Stimulated activated CD8-positive, alpha-beta memory T cell treated with anti-CD3 and anti-CD28 coated beads, Interleukin-12 subunit alpha, Interleukin-12 subunit beta, amount 100 ng/mL, for 4 hours (primary cell): ENCODE data around the gene GRID2.

ENCODE experiments used
- DNase-seq: peaks from one replicate; pipeline ENCODE4 v3.0.0-alpha.2; 2020; ENCODE audit warnings: low read depth

The GRID2 gene

GRCh38 chr4:92528541-92528940 lies 224.8 kb downstream of the GRID2 start:
- no peak for DNase-seq

- DNase-seq = no peak
These were observed 225.7 kb downstream of the GRID2 start for GRCh38 chr4:92529510-92529909.

- DNase-seq = no peak
These were observed 231.8 kb downstream of the GRID2 start for GRCh38 chr4:92535599-92535998.

- DNase-seq = no peak
These were observed 247.8 kb downstream of the GRID2 start for GRCh38 chr4:92551616-92552015.

- no peak for DNase-seq
These were observed 262.5 kb downstream of the GRID2 start for GRCh38 chr4:92566269-92566668.

GRCh38 chr4:92580816-92581215 lies 277.1 kb downstream of the GRID2 start:
- DNase-seq = no peak

GRCh38 chr4:92599044-92599443 lies 295.3 kb downstream of the GRID2 start:
- no peak for DNase-seq

- no peak for DNase-seq
These were observed 296.9 kb downstream of the GRID2 start for GRCh38 chr4:92600638-92601037.

- DNase-seq = no peak
These were observed 302.5 kb downstream of the GRID2 start for GRCh38 chr4:92606227-92606626.

GRCh38 chr4:92615049-92615448 lies 311.3 kb downstream of the GRID2 start:
- no peak for DNase-seq

GRCh38 chr4:92618968-92619367 lies 315.2 kb downstream of the GRID2 start:
- DNase-seq = no peak

- DNase-seq = no peak
These were observed 325.5 kb downstream of the GRID2 start for GRCh38 chr4:92629302-92629701.

GRCh38 chr4:92634882-92635281 lies 331.1 kb downstream of the GRID2 start:
- no peak for DNase-seq

GRCh38 chr4:92636038-92636806 lies 332.5 kb downstream of the GRID2 start:
- no peak for DNase-seq

GRCh38 chr4:92641409-92641808 lies 337.6 kb downstream of the GRID2 start:
- no peak for DNase-seq

GRCh38 chr4:92646826-92647225 lies 343.1 kb downstream of the GRID2 start:
- DNase-seq = no peak

GRCh38 chr4:92651536-92651935 lies 347.8 kb downstream of the GRID2 start:
- DNase-seq = no peak

GRCh38 chr4:92654084-92654483 lies 350.3 kb downstream of the GRID2 start:
- DNase-seq = no peak

GRCh38 chr4:92657695-92658094 lies 353.9 kb downstream of the GRID2 start:
- no peak for DNase-seq

GRCh38 chr4:92658318-92658717 lies 354.6 kb downstream of the GRID2 start:
- no peak for DNase-seq

- no peak for DNase-seq
These were observed 374.0 kb downstream of the GRID2 start for GRCh38 chr4:92677805-92678204.

GRCh38 chr4:92678292-92678691 lies 374.5 kb downstream of the GRID2 start:
- no peak for DNase-seq

GRCh38 chr4:92679149-92679548 lies 375.4 kb downstream of the GRID2 start:
- DNase-seq = no peak

- DNase-seq = no peak
These were observed 410.9 kb downstream of the GRID2 start for GRCh38 chr4:92714640-92715039.
